Gastrocnemius medialis (tissue), 4 donors: ENCODE data around the gene SUGCT.

Source experiments
- CTCF ChIP-seq, 5 experiments: fragments of 450-650 bp in 3 of 5; fragments of 200-600 bp in 2 of 5; sonication (generic) in 2 of 5; IDR thresholded peaks in 4 of 5; conservative IDR thresholded peaks in 1 of 5; 1 replicate in 4 of 5; 2 replicates in 1 of 5; pipeline ENCODE4 v1.5.1; 2016 to 2019; ENCODE audit warnings: antibody characterized with exemption in 5 of 5, mild to moderate bottlenecking in 3 of 5, moderate library complexity in 3 of 5
- POLR2A ChIP-seq, 2 donors: fragments of 450-650 bp; IDR thresholded peaks; one replicate each; pipeline ENCODE4 v1.6.1; 2017; ENCODE audit warnings: antibody characterized with exemption in 2 of 2, mild to moderate bottlenecking in 2 of 2, moderate library complexity in 2 of 2

GRCh38 chr7:40133561-40134427 is 1.0 kb upstream of the SUGCT start:
- no peak for TF ChIP-seq CTCF (IDR thresholded peaks at IDR 0.05 in 4 of 5, conservative IDR thresholded peaks at IDR 0.05 in 1 of 5)
- TF ChIP-seq POLR2A (IDR thresholded peaks at IDR 0.05): no peak
